Measurements from ENCODE around the gene EPS8. TPM values are rescaled to one million over a fixed set of nuclear protein-coding genes. Genes with fewer than 3 reads are reported as not detected.

EPS8 gene
- total and polyA plus RNA-seq, 4 donors = 56.0 to 165 (median 129) TPM

GRCh38 chr12:15672671-15673270, 116.4 kb downstream of the EPS8 start:
- Histone ChIP-seq H3K36me3 (ENCODE audit: control insufficient read depth in 1 of 2, insufficient read depth in 2 of 2, low read length in 1 of 2) (no peaks in the 10 kb centered on the region), H3K9me3 (ENCODE audit: control insufficient read depth, low read length) (no peaks in the 10 kb centered on the region), H3K4me1 (ENCODE audit: control insufficient read depth in 1 of 2, insufficient read depth in 2 of 2, low read length in 2 of 2) (peaks cover 0 to 5% of the 10 kb centered on the region in 2 donors), H3K27me3 (ENCODE audit: control insufficient read depth in 1 of 2, insufficient read depth in 2 of 2, low read length in 1 of 2) (no peaks in the 10 kb centered on the region), H3K4me3 (ENCODE audit: low read length in 2 of 2) (no peak overlapping the region), H3K27ac (ENCODE audit: low read depth in 1 of 2, low read length in 2 of 2) (no peak overlapping the region)
- WGBS, 2 donors = 96 to 97% methylated on average over 5 of the region's 5 CpGs
- ATAC-seq (ENCODE audit: low FRiP score) (no peak), DNase-seq (no peak)
- intact Hi-C loops (cut with DNase I) = no loop called here

DNA sequence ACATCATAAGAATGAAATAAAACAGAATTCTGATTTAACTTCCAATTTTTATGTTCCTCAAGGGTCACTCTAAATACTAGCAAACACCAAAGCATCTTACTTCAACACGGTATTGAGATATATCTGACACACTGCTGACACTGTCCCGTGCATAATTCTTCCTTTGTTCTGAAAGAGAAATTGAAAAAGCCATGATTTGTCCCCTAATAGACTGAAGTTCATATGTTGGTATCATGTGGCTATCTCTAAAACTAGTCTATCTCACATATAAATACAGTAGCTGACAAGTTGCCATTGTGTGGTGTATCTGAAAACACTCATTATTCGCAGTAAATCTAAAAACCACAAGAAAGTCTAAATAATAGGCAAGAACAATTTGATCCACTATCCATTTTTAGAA, 118.4 kb downstream of the EPS8 start:
- ATAC-seq (ENCODE audit: low FRiP score) = no peak
- Histone ChIP-seq H3K9me3 (ENCODE audit: control insufficient read depth, low read length) (no peaks in the 10 kb centered on the region), H3K27ac (ENCODE audit: low read depth in 1 of 2, low read length in 2 of 2) (no peak overlapping the region), H3K27me3 (ENCODE audit: control insufficient read depth in 1 of 2, insufficient read depth in 2 of 2, low read length in 1 of 2) (no peaks in the 10 kb centered on the region), H3K4me3 (ENCODE audit: low read length in 2 of 2) (no peak overlapping the region), H3K36me3 (ENCODE audit: control insufficient read depth in 1 of 2, insufficient read depth in 2 of 2, low read length in 1 of 2) (no peaks in the 10 kb centered on the region), H3K4me1 (ENCODE audit: control insufficient read depth in 1 of 2, insufficient read depth in 2 of 2, low read length in 2 of 2) (peaks cover 0 to 3% of the 10 kb centered on the region in 2 donors)
- no peak for DNase-seq
- WGBS, 2 donors = 93 to 95% methylated on average over 3 of the region's 3 CpGs
- intact Hi-C loops (cut with DNase I) = no loop called here

GRCh38 chr12:15669256-15669948, 119.8 kb downstream of the EPS8 start:
- Histone ChIP-seq H3K36me3 (ENCODE audit: control insufficient read depth in 1 of 2, insufficient read depth in 2 of 2, low read length in 1 of 2) (no peaks in the 10 kb centered on the region), H3K27ac (ENCODE audit: low read depth in 1 of 2, low read length in 2 of 2) (peak overlapping the region in 1 of 2 donors; percentile 57), H3K4me1 (ENCODE audit: control insufficient read depth in 1 of 2, insufficient read depth in 2 of 2, low read length in 2 of 2) (peaks cover 0 to 3% of the 10 kb centered on the region in 2 donors), H3K4me3 (ENCODE audit: low read length in 2 of 2) (no peak overlapping the region), H3K27me3 (ENCODE audit: control insufficient read depth in 1 of 2, insufficient read depth in 2 of 2, low read length in 1 of 2) (no peaks in the 10 kb centered on the region), H3K9me3 (ENCODE audit: control insufficient read depth, low read length) (no peaks in the 10 kb centered on the region)
- WGBS, 2 donors = 65 to 66% methylated on average over 3 of the region's 3 CpGs
- ATAC-seq (ENCODE audit: low FRiP score) = no peak
- intact Hi-C loops (cut with DNase I) = no loop called here
- DNase-seq = no peak

GRCh38 chr12:15664491-15664890, 124.7 kb downstream of the EPS8 start:
- Histone ChIP-seq H3K36me3 (ENCODE audit: control insufficient read depth in 1 of 2, insufficient read depth in 2 of 2, low read length in 1 of 2) (no peaks in the 10 kb centered on the region), H3K4me3 (ENCODE audit: low read length in 2 of 2) (no peak overlapping the region), H3K9me3 (ENCODE audit: control insufficient read depth, low read length) (no peaks in the 10 kb centered on the region), H3K4me1 (ENCODE audit: control insufficient read depth in 1 of 2, insufficient read depth in 2 of 2, low read length in 2 of 2) (peaks cover 0 to under 1% of the 10 kb centered on the region in 2 donors), H3K27ac (ENCODE audit: low read depth in 1 of 2, low read length in 2 of 2) (no peak overlapping the region), H3K27me3 (ENCODE audit: control insufficient read depth in 1 of 2, insufficient read depth in 2 of 2, low read length in 1 of 2) (no peaks in the 10 kb centered on the region)
- DNase-seq (no peak), ATAC-seq (ENCODE audit: low FRiP score) (no peak)
- intact Hi-C loops (cut with DNase I) = no loop called here
- 87 to 88% methylated on average over 5 of the region's 5 CpGs for WGBS, 2 donors

- Histone ChIP-seq H3K27me3 (ENCODE audit: control insufficient read depth in 1 of 2, insufficient read depth in 2 of 2, low read length in 1 of 2) (no peaks in the 10 kb centered on the region), H3K27ac (ENCODE audit: low read depth in 1 of 2, low read length in 2 of 2) (no peak overlapping the region), H3K4me3 (ENCODE audit: low read length in 2 of 2) (no peak overlapping the region), H3K9me3 (ENCODE audit: control insufficient read depth, low read length) (no peaks in the 10 kb centered on the region), H3K4me1 (ENCODE audit: control insufficient read depth in 1 of 2, insufficient read depth in 2 of 2, low read length in 2 of 2) (no peaks in the 10 kb centered on the region), H3K36me3 (ENCODE audit: control insufficient read depth in 1 of 2, insufficient read depth in 2 of 2, low read length in 1 of 2) (peaks cover 0 to 3% of the 10 kb centered on the region in 2 donors)
- intact Hi-C loops (cut with DNase I) = no loop called here
- no peak for DNase-seq
- ATAC-seq (ENCODE audit: low FRiP score) = no peak
- 87 to 88% methylated on average over 5 of the region's 5 CpGs for WGBS, 2 donors
Observed at GRCh38 chr12:15662983-15663659, 126.1 kb downstream of the EPS8 start.

DNA sequence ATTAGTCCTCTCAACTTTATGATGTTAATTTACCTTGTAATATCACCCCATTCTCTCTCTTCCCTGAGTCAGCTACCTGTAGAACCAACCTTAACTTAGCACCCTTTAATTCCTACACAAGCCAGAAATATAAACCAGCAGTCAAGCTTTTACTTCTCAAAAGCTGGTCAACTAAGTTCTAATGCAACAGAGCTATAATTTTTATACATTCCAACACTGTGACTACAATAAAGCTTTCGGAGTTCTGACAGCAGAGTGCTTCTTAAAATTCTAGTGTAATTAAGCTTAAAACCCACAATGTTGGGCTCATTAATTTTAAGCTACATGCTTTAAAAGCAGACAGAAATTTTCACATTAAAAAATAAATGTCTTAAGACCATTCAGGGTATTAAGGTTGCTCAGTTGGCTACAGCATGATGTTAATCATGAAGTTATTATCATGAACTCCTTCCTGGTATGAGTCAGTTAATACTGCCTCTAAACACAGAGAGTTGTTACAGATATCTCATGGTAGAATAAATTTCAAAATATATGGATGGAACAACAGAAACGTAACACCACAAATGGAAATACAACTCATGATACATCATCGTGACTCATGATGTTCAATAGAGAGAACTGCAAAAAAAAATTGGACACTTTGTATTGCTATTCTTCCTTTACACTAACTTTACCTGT, 126.7 kb downstream of the EPS8 start:
- H3K27me3 ChIP-seq (ENCODE audit: control insufficient read depth in 1 of 2, insufficient read depth in 2 of 2, low read length in 1 of 2) = no peaks in the 10 kb centered on the region
- H3K4me1 ChIP-seq (ENCODE audit: control insufficient read depth in 1 of 2, insufficient read depth in 2 of 2, low read length in 2 of 2) = no peaks in the 10 kb centered on the region
- WGBS, 2 donors = 81 to 89% methylated on average over 3 of the region's 3 CpGs
- H3K9me3 ChIP-seq (ENCODE audit: control insufficient read depth, low read length) = no peaks in the 10 kb centered on the region
- H3K36me3 ChIP-seq (ENCODE audit: control insufficient read depth in 1 of 2, insufficient read depth in 2 of 2, low read length in 1 of 2) = peaks cover 0 to 3% of the 10 kb centered on the region in 2 donors
- ATAC-seq (ENCODE audit: low FRiP score) (no peak), DNase-seq (no peak)
- intact Hi-C loops (cut with DNase I) = no loop called here
- no peak overlapping the region for H3K27ac ChIP-seq (ENCODE audit: low read depth in 1 of 2, low read length in 2 of 2)
- no peak overlapping the region for H3K4me3 ChIP-seq (ENCODE audit: low read length in 2 of 2)

GRCh38 chr12:15651371-15651770, 137.8 kb downstream of the EPS8 start:
- Histone ChIP-seq H3K27ac (ENCODE audit: low read depth in 1 of 2, low read length in 2 of 2) (no peak overlapping the region), H3K27me3 (ENCODE audit: control insufficient read depth in 1 of 2, insufficient read depth in 2 of 2, low read length in 1 of 2) (no peaks in the 10 kb centered on the region), H3K4me3 (ENCODE audit: low read length in 2 of 2) (no peak overlapping the region), H3K9me3 (ENCODE audit: control insufficient read depth, low read length) (no peaks in the 10 kb centered on the region), H3K36me3 (ENCODE audit: control insufficient read depth in 1 of 2, insufficient read depth in 2 of 2, low read length in 1 of 2) (peaks cover 0 to 5% of the 10 kb centered on the region in 2 donors), H3K4me1 (ENCODE audit: control insufficient read depth in 1 of 2, insufficient read depth in 2 of 2, low read length in 2 of 2) (no peaks in the 10 kb centered on the region)
- 77 to 84% methylated on average over 2 of the region's 2 CpGs for WGBS, 2 donors
- intact Hi-C loops (cut with DNase I) = no loop called here
- ATAC-seq (ENCODE audit: low FRiP score) = no peak
- DNase-seq = no peak

DNA sequence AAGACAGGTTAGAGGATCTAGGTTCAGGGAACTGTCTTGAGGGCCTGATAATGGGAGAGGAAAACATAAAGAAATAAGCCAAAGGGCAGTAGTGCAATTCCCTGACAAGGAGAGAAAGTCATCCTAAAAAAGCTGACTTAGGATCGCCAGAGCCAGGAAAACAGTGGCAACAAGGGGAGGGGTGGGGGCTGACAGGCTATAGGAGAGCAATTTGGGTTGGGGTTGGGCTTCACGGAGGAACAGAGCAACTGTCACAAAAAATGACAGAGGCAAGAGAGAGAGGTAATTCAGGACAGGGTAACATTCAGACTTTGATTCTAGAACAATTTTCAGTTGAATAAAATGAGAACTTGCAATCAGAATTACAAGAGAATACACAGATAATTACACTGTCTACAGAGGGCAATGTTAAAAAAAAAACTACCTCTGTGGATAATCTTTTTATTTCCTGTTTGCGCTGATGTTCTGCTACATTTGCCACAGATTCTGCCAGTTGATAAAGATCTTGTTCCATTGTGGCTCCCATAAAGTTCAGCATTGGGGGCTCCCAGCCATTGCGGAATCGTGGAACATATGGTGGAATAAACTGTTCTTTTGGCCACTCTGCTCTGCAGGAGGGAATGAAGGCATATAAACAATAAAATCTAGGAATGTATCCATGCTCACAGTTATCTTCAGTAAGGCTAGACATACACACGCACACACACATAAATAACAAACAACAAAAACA, 138.6 kb downstream of the EPS8 start:
- DNase-seq (no peak), ATAC-seq (ENCODE audit: low FRiP score) (no peak)
- Histone ChIP-seq H3K9me3 (ENCODE audit: control insufficient read depth, low read length) (no peaks in the 10 kb centered on the region), H3K27me3 (ENCODE audit: control insufficient read depth in 1 of 2, insufficient read depth in 2 of 2, low read length in 1 of 2) (no peaks in the 10 kb centered on the region), H3K27ac (ENCODE audit: low read depth in 1 of 2, low read length in 2 of 2) (no peak overlapping the region), H3K36me3 (ENCODE audit: control insufficient read depth in 1 of 2, insufficient read depth in 2 of 2, low read length in 1 of 2) (peaks cover 0 to 3% of the 10 kb centered on the region in 2 donors), H3K4me3 (ENCODE audit: low read length in 2 of 2) (no peak overlapping the region), H3K4me1 (ENCODE audit: control insufficient read depth in 1 of 2, insufficient read depth in 2 of 2, low read length in 2 of 2) (no peaks in the 10 kb centered on the region)
- WGBS, 2 donors = 80% methylated on average over 6 of the region's 6 CpGs
- intact Hi-C loops (cut with DNase I) = no loop called here
